LNCaP clone FGC (cell line): ENCODE data around the gene RUSC2.
"Not testable (repeated sequence)": the region's sequence is repeated elsewhere in the genome, so short reads cannot be mapped to it uniquely, and the experiment has no call there.

Experiments
- DNase-seq: peaks from one replicate; pipeline ENCODE4 v3.0.0-alpha.2; 2011; ENCODE audit warnings: low read depth
- H3K4me3 ChIP-seq: 2 replicates; pipeline ENCODE4 v1.5.1; 2011; ENCODE audit warnings: mild to moderate bottlenecking, low read depth, low read length, control low read depth
- CTCF ChIP-seq: IDR thresholded peaks from 2 replicates; pipeline ENCODE4 v1.5.1; 2012; ENCODE audit warnings: mild to moderate bottlenecking; ENCODE audit not compliant: control insufficient read depth, insufficient read depth; ENCODE audit errors: extremely low read depth

The RUSC2 gene

GRCh38 chr9:35529161-35529823 lies 39.4 kb downstream of the RUSC2 start:
- DNase-seq, result no peak
- TF ChIP-seq CTCF, result no peak

GRCh38 chr9:35533398-35533797 lies 43.5 kb downstream of the RUSC2 start:
- DNase-seq, result no peak
- H3K4me3 ChIP-seq, result no peak overlapping the region
- no peak for TF ChIP-seq CTCF

More at GRCh38 chr9:35529161-35529823, 39.4 kb downstream of the RUSC2 start:
- H3K4me3 ChIP-seq, result no peak overlapping the region

GRCh38 chr9:35534921-35535320 lies 45.0 kb downstream of the RUSC2 start:
- DNase-seq, result not testable (repeated sequence)

GRCh38 chr9:35537913-35538312 lies 48.0 kb downstream of the RUSC2 start:
- no peak for TF ChIP-seq CTCF
- H3K4me3 ChIP-seq, result no peak overlapping the region
- no peak for DNase-seq

More at GRCh38 chr9:35534921-35535320, 45.0 kb downstream of the RUSC2 start:
- H3K4me3 ChIP-seq, result not testable (repeated sequence)

- no peak for TF ChIP-seq CTCF
- H3K4me3 ChIP-seq, result no peak overlapping the region
- DNase-seq, result no peak
Observed at GRCh38 chr9:35538361-35539234, 48.7 kb downstream of the RUSC2 start.
